ENCODE data around the gene TRIM66. TPM values are rescaled to one million over a fixed set of nuclear protein-coding genes. Genes with fewer than 3 reads are reported as not detected.

TRIM66 gene
- total RNA-seq, 4 donors from 2014 or later, result 7.7 to 48.5 (median 9.4) TPM

- peaks cover 16 to 26% of the 10 kb centered on the region in 2 donors for H3K36me3 ChIP-seq
- no peak overlapping the region for H3K4me3 ChIP-seq (replicated peaks in 1 of 3)
- no peaks in the 10 kb centered on the region for H3K27me3 ChIP-seq
- DNase-seq, result no peak
- no peaks in the 10 kb centered on the region for H3K9me3 ChIP-seq
- TF ChIP-seq CTCF (IDR thresholded peaks at IDR 0.05) (no peak), POLR2A (IDR thresholded peaks at IDR 0.05) (no peak)
- intact Hi-C loops (cut with DNase I), result no loop called here
- WGBS, 2 donors, result 89 to 90% methylated on average over 6 of the region's 6 CpGs
- H3K27ac ChIP-seq, result peak overlapping the region in 1 of 3 donors; percentile 87
- H3K4me1 ChIP-seq, result peaks cover 30 to 47% of the 10 kb centered on the region in 2 donors
Measured at GRCh38 chr11:8684600-8685290, 2.3 kb upstream of the TRIM66 start.

DNA sequence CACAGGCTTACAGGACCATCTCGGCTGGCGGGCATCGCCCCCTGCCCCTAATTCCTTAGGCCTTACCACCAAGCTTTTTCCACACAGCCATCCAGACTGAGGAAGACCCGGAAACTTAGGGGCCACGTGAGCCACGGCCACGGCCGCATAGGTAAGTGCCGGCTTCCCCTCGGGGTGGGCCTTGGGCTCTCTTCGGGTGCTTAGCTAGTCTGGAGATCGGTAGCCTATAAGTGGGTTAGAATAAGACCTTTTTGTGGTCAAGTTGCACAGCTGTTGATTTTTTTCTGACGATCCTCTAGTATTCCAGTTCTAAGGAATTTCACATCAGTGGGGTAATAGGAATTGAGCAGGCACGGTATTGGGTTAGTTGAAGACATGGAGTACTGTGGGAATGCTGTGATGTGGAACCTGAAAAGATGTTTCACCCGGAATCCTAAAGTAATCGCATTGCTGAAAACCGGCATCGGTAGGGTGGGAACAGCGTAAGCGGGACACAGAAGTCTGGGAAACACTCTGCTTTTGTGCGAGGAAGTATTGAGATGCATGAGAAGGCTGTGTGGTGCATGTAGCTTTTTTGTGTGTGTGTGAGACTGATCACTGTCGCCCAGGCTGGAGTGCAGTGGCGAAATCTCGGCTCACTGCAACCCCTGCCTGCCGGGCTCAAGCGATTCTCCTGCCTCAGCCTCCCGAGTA, 796 bp upstream of the TRIM66 start:
- H3K27ac ChIP-seq, result peak overlapping the region; percentile 84 to 97 (median 87)
- peaks cover 25 to 41% of the 10 kb centered on the region in 2 donors for H3K4me1 ChIP-seq
- TF ChIP-seq CTCF (IDR thresholded peaks at IDR 0.05) (peak in 1 of 6 experiments; percentile 2), POLR2A (IDR thresholded peaks at IDR 0.05) (no peak)
- H3K9me3 ChIP-seq, result no peaks in the 10 kb centered on the region
- DNase-seq, result peak in 1 of 2 donors; percentile 24
- H3K36me3 ChIP-seq, result peaks cover 16 to 26% of the 10 kb centered on the region in 2 donors
- peak overlapping the region; percentile 78 to 96 (median 96) for H3K4me3 ChIP-seq (replicated peaks in 1 of 3)
- 3 to 7% methylated on average over 23 to 26 of the region's 27 CpGs for WGBS, 2 donors
- intact Hi-C loops (cut with DNase I), result no loop called here
- no peaks in the 10 kb centered on the region for H3K27me3 ChIP-seq

DNA sequence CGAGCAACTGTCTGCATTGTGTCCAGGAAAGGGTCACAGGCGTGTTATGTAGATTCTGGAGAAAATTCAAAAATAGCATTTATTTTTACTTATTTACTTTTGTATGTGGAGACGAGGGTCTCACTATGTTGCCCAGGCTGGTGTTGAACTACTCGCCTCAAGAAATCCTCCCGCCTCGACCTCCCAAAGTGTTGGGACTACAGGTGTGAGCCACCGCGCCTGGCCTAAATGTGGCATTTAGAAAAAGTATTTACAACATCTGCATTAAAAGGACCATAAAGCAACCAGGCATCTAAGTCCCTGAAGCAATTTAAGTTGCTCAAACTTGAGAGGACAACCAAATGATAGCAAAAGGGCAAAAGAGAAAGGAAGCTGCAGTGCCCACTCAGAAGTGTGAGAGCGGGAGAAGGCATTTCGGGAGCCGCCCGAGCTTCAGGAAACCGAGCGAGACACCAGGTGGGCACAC, 595 bp downstream of the TRIM66 start:
- TF ChIP-seq POLR2A (IDR thresholded peaks at IDR 0.05) (no peak), CTCF (IDR thresholded peaks at IDR 0.05) (no peak)
- intact Hi-C loops (cut with DNase I), result no loop called here

GRCh38 chr11:8679006-8679405, 3.5 kb downstream of the TRIM66 start:
- H3K36me3 ChIP-seq, result peaks cover 0 to 4% of the 10 kb centered on the region in 2 donors
- no peaks in the 10 kb centered on the region for H3K27me3 ChIP-seq
- TF ChIP-seq CTCF (IDR thresholded peaks at IDR 0.05) (no peak), POLR2A (IDR thresholded peaks at IDR 0.05) (no peak)
- peaks cover 12 to 14% of the 10 kb centered on the region in 2 donors for H3K4me1 ChIP-seq
- 78 to 86% methylated on average over 1 of the region's 1 CpG for WGBS, 2 donors
- no peak overlapping the region for H3K4me3 ChIP-seq (replicated peaks in 1 of 3)
- no peaks in the 10 kb centered on the region for H3K9me3 ChIP-seq
- no peak for DNase-seq
- intact Hi-C loops (cut with DNase I), result loop anchor here (10.0 kb wide), 1 partner anchor 286 kb away; the partner anchor contains the start of gene TMEM9B
- H3K27ac ChIP-seq, result no peak overlapping the region

More for the DNA sequence above, 595 bp downstream of the TRIM66 start:
- H3K36me3 ChIP-seq, result peaks cover 16 to 26% of the 10 kb centered on the region in 2 donors
- peak in 1 of 2 donors; percentile 15 for DNase-seq
- H3K27me3 ChIP-seq, result no peaks in the 10 kb centered on the region
- no peaks in the 10 kb centered on the region for H3K9me3 ChIP-seq
- 30% methylated on average over 14 of the region's 14 CpGs for WGBS, 2 donors
- H3K4me1 ChIP-seq, result peaks cover 25 to 29% of the 10 kb centered on the region in 2 donors
- peak overlapping the region; percentile 84 to 97 (median 87) for H3K27ac ChIP-seq
- peak overlapping the region; percentile 65 to 96 (median 96) for H3K4me3 ChIP-seq (replicated peaks in 1 of 3)

All from thyroid gland (tissue), 4 donors.